ENCODE data around the gene MIEF1. TPM values are rescaled to one million over a fixed set of nuclear protein-coding genes. Genes with fewer than 3 reads are reported as not detected.
"Not testable (repeated sequence)": the region's sequence is repeated elsewhere in the genome, so short reads cannot be mapped to it uniquely, and the experiment has no call there.

Gene MIEF1
- total RNA-seq, 1 donor from 2014 or later: 42.9 TPM

GRCh38 chr22:39489094-39490068 lies 12.7 kb upstream of the MIEF1 start:
- no peak for DNase-seq (ENCODE audit: low spot score)

- no peak for DNase-seq (ENCODE audit: low spot score)
Observed at GRCh38 chr22:39490135-39490798, 11.8 kb upstream of the MIEF1 start.

GRCh38 chr22:39490966-39491680 lies 11.0 kb upstream of the MIEF1 start:
- no peak for DNase-seq (ENCODE audit: low spot score)

- DNase-seq (ENCODE audit: low spot score): no peak
Observed at GRCh38 chr22:39491696-39492095, 10.4 kb upstream of the MIEF1 start.

GRCh38 chr22:39492186-39492585 lies 9.9 kb upstream of the MIEF1 start:
- DNase-seq (ENCODE audit: low spot score): no peak

GRCh38 chr22:39493759-39494158 lies 8.3 kb upstream of the MIEF1 start:
- DNase-seq (ENCODE audit: low spot score): no peak

GRCh38 chr22:39494471-39495120 lies 7.5 kb upstream of the MIEF1 start:
- no peak for DNase-seq (ENCODE audit: low spot score)

GRCh38 chr22:39496131-39496838 lies 5.8 kb upstream of the MIEF1 start:
- DNase-seq (ENCODE audit: low spot score): no peak

GRCh38 chr22:39497429-39497828 lies 4.7 kb upstream of the MIEF1 start:
- DNase-seq (ENCODE audit: low spot score): no peak

- DNase-seq (ENCODE audit: low spot score): no peak
Observed at GRCh38 chr22:39498368-39498767, 3.7 kb upstream of the MIEF1 start.

GRCh38 chr22:39498802-39499201 lies 3.3 kb upstream of the MIEF1 start:
- no peak for DNase-seq (ENCODE audit: low spot score)

GRCh38 chr22:39500101-39500500 lies 2.0 kb upstream of the MIEF1 start:
- no peak for DNase-seq (ENCODE audit: low spot score)

GRCh38 chr22:39501644-39502108 lies 414 bp upstream of the MIEF1 start:
- DNase-seq (ENCODE audit: low spot score): no peak

GRCh38 chr22:39502789-39503409 lies 809 bp downstream of the MIEF1 start:
- no peak for DNase-seq (ENCODE audit: low spot score)

- DNase-seq (ENCODE audit: low spot score): no peak
Observed at GRCh38 chr22:39503630-39504029, 1.5 kb downstream of the MIEF1 start.

GRCh38 chr22:39504071-39504470 lies 2.0 kb downstream of the MIEF1 start:
- no peak for DNase-seq (ENCODE audit: low spot score)

GRCh38 chr22:39507021-39507420 lies 4.9 kb downstream of the MIEF1 start:
- not testable (repeated sequence) for DNase-seq (ENCODE audit: low spot score)

GRCh38 chr22:39508393-39508792 lies 6.3 kb downstream of the MIEF1 start:
- no peak for DNase-seq (ENCODE audit: low spot score)

- DNase-seq (ENCODE audit: low spot score): no peak
Observed at GRCh38 chr22:39510529-39511149, 8.5 kb downstream of the MIEF1 start.

GRCh38 chr22:39511226-39511625 lies 9.1 kb downstream of the MIEF1 start:
- no peak for DNase-seq (ENCODE audit: low spot score)
